A549 (cell line): ENCODE data around the gene DSCAML1.

ENCODE experiments used
- CBX2 ChIP-seq: fragments of 200-600 bp; sonication (generic); IDR thresholded peaks from 2 replicates; pipeline ENCODE4 v1.6.1; 2016; ENCODE audit warnings: low read depth, mild to moderate bottlenecking, borderline replicate concordance
- CBX8 ChIP-seq: fragments of 200-600 bp; sonication (generic); IDR thresholded peaks from 2 replicates; pipeline ENCODE4 v1.6.1; 2016
- CTCF ChIP-seq: fragments of >200 bp; sonication (Bioruptor Twin); formaldehyde crosslinking; IDR thresholded peaks from 3 replicates; pipeline ENCODE4 v1.5.1; 2016
- MAX ChIP-seq: IDR thresholded peaks from 2 replicates; pipeline ENCODE4 v1.6.1; 2012
- POLR2A ChIP-seq: IDR thresholded peaks from 2 replicates; pipeline ENCODE4 v1.6.1; 2012; ENCODE audit warnings: mild to moderate bottlenecking, low read length
- RAD21 ChIP-seq, 2 experiments: fragments of >200 bp in 1 of 2; sonication (Bioruptor Twin) in 1 of 2; formaldehyde crosslinking in 1 of 2; IDR thresholded peaks in 1 of 2; conservative IDR thresholded peaks in 1 of 2; 2 replicates in 1 of 2; 3 replicates in 1 of 2; pipeline ENCODE4 v1.6.1; 2012 to 2018; ENCODE audit warnings: inconsistent platforms in 1 of 2
- RCOR1 ChIP-seq: fragments of 150-350 bp; IDR thresholded peaks from 2 replicates; pipeline ENCODE4 v1.6.1; 2014; ENCODE audit warnings: antibody characterized with exemption, low read length, low read depth
- ZNF302 ChIP-seq: fragments of 250-450 bp; sonication (Bioruptor Pico); IDR thresholded peaks from 2 replicates; pipeline ENCODE4 v1.9.0; 2021; ENCODE audit warnings: inconsistent platforms, mild to moderate bottlenecking, moderate library complexity

GRCh38 chr11:117713538-117713991, 83.5 kb downstream of the DSCAML1 start:
- TF ChIP-seq CTCF (no peak), RAD21 (conservative IDR thresholded peaks at IDR 0.05 in 1 of 2, IDR thresholded peaks at IDR 0.05 in 1 of 2) (no peak), POLR2A (no peak), MAX (no peak), CBX8 (no peak), RCOR1 (no peak), CBX2 (no peak), ZNF302 (CRISPR knock-in tag) (no peak)
